ENCODE measurements around the gene ZKSCAN3. TPM values are rescaled to one million over a fixed set of nuclear protein-coding genes. Genes with fewer than 3 reads are reported as not detected.

The ZKSCAN3 gene
- total and polyA plus RNA-seq, 2 donors (not counting 1 experiment from before 2014, with no cell fraction given), result 4.0 to 11.9 TPM

DNA sequence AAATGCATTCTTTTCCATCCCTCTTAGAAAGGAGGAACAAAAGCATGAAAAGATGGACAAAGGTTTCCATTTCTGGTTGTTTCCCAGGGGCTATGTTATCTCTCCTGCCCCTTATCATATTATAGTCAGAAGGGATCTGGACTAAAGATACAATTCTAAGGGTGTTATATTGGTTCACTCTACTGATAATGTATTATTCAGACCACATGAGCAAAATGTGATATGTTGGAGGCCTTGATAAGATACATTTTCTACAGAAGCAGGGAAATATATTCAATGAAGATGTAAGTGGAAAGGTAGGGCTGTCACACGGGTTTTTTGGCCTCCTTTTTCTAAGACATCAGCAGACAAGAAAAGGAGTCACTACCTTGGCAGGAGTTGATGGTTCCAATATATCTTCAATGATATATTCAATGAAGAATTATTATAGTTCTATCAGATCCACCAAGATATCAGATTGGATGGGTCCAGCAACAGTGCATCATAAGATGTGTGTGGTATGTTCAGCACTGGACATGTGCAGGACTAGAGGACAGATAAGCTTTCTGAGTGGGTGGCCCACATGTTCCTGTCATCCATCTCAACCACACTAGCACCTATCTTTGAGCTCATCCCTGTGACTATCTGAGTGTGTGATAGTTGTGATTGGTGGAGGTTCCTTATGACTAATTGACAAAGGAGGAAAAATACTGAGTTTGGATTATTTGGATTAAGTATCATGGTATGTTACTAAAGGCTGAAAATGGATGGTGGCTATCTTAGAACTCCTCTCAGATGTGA lies 5.7 kb upstream of the ZKSCAN3 start:
- H3K4me2 ChIP-seq (replicated peaks; ENCODE audit: low read depth, low read length, poor library complexity, severe bottlenecking), result no peak overlapping the region
- DNase-seq (no peak), ATAC-seq (ENCODE audit: low read depth) (no peak)
- no peaks in the 10 kb centered on the region for H3K4me1 ChIP-seq (ENCODE audit: control insufficient read depth in 2 of 2, insufficient read depth in 2 of 2, low read length in 2 of 2)
- H2AFZ ChIP-seq (ENCODE audit: insufficient read depth, low read depth, low read length, poor library complexity, severe bottlenecking), result no peak overlapping the region
- WGBS (ENCODE audit: insufficient coverage), result no CpG with 5 or more reads among the region's 1 CpG
- H3K4me1 Mint-ChIP-seq, result no peaks in the 10 kb centered on the region
- peaks cover 0 to 11% (median 0%) of the 10 kb centered on the region in 3 donors for H3K9me3 ChIP-seq (ENCODE audit: control extremely low read depth in 1 of 3, control insufficient read depth in 2 of 3, insufficient read depth in 1 of 3, low read length in 2 of 3)
- TF ChIP-seq, protein P1, sequence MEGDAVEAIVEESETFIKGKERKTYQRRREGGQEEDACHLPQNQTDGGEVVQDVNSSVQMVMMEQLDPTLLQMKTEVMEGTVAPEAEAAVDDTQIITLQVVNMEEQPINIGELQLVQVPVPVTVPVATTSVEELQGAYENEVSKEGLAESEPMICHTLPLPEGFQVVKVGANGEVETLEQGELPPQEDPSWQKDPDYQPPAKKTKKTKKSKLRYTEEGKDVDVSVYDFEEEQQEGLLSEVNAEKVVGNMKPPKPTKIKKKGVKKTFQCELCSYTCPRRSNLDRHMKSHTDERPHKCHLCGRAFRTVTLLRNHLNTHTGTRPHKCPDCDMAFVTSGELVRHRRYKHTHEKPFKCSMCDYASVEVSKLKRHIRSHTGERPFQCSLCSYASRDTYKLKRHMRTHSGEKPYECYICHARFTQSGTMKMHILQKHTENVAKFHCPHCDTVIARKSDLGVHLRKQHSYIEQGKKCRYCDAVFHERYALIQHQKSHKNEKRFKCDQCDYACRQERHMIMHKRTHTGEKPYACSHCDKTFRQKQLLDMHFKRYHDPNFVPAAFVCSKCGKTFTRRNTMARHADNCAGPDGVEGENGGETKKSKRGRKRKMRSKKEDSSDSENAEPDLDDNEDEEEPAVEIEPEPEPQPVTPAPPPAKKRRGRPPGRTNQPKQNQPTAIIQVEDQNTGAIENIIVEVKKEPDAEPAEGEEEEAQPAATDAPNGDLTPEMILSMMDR (IDR thresholded peaks at IDR 0.05), result no peak
- TF ChIP-seq EZH2 (IDR thresholded peaks at IDR 0.05; ENCODE audit: borderline replicate concordance, insufficient read depth, low read depth, low read length, poor library complexity, severe bottlenecking), result no peak
- no peak overlapping the region for H3K4me3 ChIP-seq (ENCODE audit: control extremely low read depth in 1 of 5, extremely low read depth in 1 of 5, insufficient read depth in 1 of 5, low read depth in 2 of 5, low read length in 4 of 5)
- peaks cover 21% of the 10 kb centered on the region for H3K27me3 Mint-ChIP-seq
- H3K4me3 Mint-ChIP-seq, result no peak overlapping the region
- H3K27ac ChIP-seq (ENCODE audit: low read length in 2 of 2), result no peak overlapping the region
- no peaks in the 10 kb centered on the region for H3K79me2 ChIP-seq (ENCODE audit: control insufficient read depth, insufficient read depth, low read length)
- H3K27me3 ChIP-seq (replicated peaks in 1 of 4; ENCODE audit: control extremely low read depth in 1 of 4, control insufficient read depth in 3 of 4, insufficient read depth in 4 of 4, low read length in 3 of 4), result peaks cover 0 to 3% (median 1%) of the 10 kb centered on the region in 4 experiments
- CTCF ChIA-PET, result no interaction called here
- H3K27ac Mint-ChIP-seq, result no peak overlapping the region
- intact Hi-C loops (cut with micrococcal nuclease), result no loop called here
- POLR2A ChIA-PET, result no interaction called here
- H4K20me1 ChIP-seq (ENCODE audit: control insufficient read depth, insufficient read depth, low read length, poor library complexity, severe bottlenecking), result no peaks in the 10 kb centered on the region
- H3K36me3 ChIP-seq (replicated peaks in 1 of 2; ENCODE audit: control extremely low read depth in 1 of 2, control insufficient read depth in 1 of 2, extremely low read depth in 1 of 2, insufficient read depth in 2 of 2, low read length in 1 of 2), result no peaks in the 10 kb centered on the region
- peaks cover 7% of the 10 kb centered on the region for H3K9me3 Mint-ChIP-seq (ENCODE audit: insufficient read depth)
- no peak overlapping the region for H3K9ac ChIP-seq (ENCODE audit: low read length)

DNA sequence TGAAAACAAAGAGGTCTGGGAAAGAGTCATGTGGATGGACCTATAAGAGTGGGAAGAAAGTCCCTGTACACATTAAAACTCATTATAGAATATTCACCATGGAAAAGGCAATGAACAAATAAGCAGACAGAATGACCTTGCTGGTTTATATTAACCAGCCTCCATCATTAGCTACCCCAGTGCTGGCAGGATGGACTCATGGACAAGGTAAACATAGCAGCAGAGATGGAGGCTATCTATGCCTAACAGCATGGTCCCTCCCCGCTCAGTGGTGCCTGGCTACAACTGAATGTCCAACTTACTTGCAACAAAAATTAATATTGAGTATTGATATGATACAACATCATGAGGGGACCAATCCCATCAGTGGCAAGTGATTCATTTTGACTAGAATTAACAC lies 4.5 kb upstream of the ZKSCAN3 start:
- no peak overlapping the region for H3K27ac ChIP-seq (ENCODE audit: low read length in 2 of 2)
- H3K79me2 ChIP-seq (ENCODE audit: control insufficient read depth, insufficient read depth, low read length), result peaks cover 10% of the 10 kb centered on the region
- no peak overlapping the region for H2AFZ ChIP-seq (ENCODE audit: insufficient read depth, low read depth, low read length, poor library complexity, severe bottlenecking)
- H3K4me3 ChIP-seq (ENCODE audit: control extremely low read depth in 1 of 5, extremely low read depth in 1 of 5, insufficient read depth in 1 of 5, low read depth in 2 of 5, low read length in 4 of 5), result no peak overlapping the region
- H3K27me3 Mint-ChIP-seq, result peaks cover 21% of the 10 kb centered on the region
- peaks cover 8% of the 10 kb centered on the region for H3K4me1 Mint-ChIP-seq
- ATAC-seq (ENCODE audit: low read depth), result no peak
- CTCF ChIA-PET, result interaction anchor here (0.7 to 1.1 kb wide), 2 partner anchors 204 to 384 kb away, joined by 3 read pairs; partner anchors contain the start of gene ZKSCAN8
- peaks cover 2% of the 10 kb centered on the region for H3K9me3 Mint-ChIP-seq (ENCODE audit: insufficient read depth)
- H3K4me2 ChIP-seq (replicated peaks; ENCODE audit: low read depth, low read length, poor library complexity, severe bottlenecking), result no peak overlapping the region
- no peak overlapping the region for H3K27ac Mint-ChIP-seq
- no peaks in the 10 kb centered on the region for H4K20me1 ChIP-seq (ENCODE audit: control insufficient read depth, insufficient read depth, low read length, poor library complexity, severe bottlenecking)
- no peaks in the 10 kb centered on the region for H3K36me3 ChIP-seq (replicated peaks in 1 of 2; ENCODE audit: control extremely low read depth in 1 of 2, control insufficient read depth in 1 of 2, extremely low read depth in 1 of 2, insufficient read depth in 2 of 2, low read length in 1 of 2)
- no CpG with 5 or more reads among the region's 1 CpG for WGBS (ENCODE audit: insufficient coverage)
- intact Hi-C loops (cut with micrococcal nuclease), result no loop called here
- H3K9ac ChIP-seq (ENCODE audit: low read length), result no peak overlapping the region
- DNase-seq, result no peak
- no peak for TF ChIP-seq EZH2 (IDR thresholded peaks at IDR 0.05; ENCODE audit: borderline replicate concordance, insufficient read depth, low read depth, low read length, poor library complexity, severe bottlenecking)
- TF ChIP-seq, protein P1 (IDR thresholded peaks at IDR 0.05), result no peak
- H3K4me1 ChIP-seq (ENCODE audit: control insufficient read depth in 2 of 2, insufficient read depth in 2 of 2, low read length in 2 of 2), result peaks cover under 1 to 2% of the 10 kb centered on the region in 2 donors
- H3K4me3 Mint-ChIP-seq, result no peak overlapping the region
- peaks cover 0 to 7% (median 0%) of the 10 kb centered on the region in 3 donors for H3K9me3 ChIP-seq (ENCODE audit: control extremely low read depth in 1 of 3, control insufficient read depth in 2 of 3, insufficient read depth in 1 of 3, low read length in 2 of 3)
- POLR2A ChIA-PET, result interaction anchor here (0.6 kb wide), 1 partner anchor 125 kb away, joined by 3 read pairs; no protein-coding TSS in a partner anchor
- peaks cover 0 to 3% (median 1%) of the 10 kb centered on the region in 4 experiments for H3K27me3 ChIP-seq (replicated peaks in 1 of 4; ENCODE audit: control extremely low read depth in 1 of 4, control insufficient read depth in 3 of 4, insufficient read depth in 4 of 4, low read length in 3 of 4)

Measured in B cell (primary cell).